ENCODE results near the gene PCDHGC5.

The PCDHGC5 gene

DNA sequence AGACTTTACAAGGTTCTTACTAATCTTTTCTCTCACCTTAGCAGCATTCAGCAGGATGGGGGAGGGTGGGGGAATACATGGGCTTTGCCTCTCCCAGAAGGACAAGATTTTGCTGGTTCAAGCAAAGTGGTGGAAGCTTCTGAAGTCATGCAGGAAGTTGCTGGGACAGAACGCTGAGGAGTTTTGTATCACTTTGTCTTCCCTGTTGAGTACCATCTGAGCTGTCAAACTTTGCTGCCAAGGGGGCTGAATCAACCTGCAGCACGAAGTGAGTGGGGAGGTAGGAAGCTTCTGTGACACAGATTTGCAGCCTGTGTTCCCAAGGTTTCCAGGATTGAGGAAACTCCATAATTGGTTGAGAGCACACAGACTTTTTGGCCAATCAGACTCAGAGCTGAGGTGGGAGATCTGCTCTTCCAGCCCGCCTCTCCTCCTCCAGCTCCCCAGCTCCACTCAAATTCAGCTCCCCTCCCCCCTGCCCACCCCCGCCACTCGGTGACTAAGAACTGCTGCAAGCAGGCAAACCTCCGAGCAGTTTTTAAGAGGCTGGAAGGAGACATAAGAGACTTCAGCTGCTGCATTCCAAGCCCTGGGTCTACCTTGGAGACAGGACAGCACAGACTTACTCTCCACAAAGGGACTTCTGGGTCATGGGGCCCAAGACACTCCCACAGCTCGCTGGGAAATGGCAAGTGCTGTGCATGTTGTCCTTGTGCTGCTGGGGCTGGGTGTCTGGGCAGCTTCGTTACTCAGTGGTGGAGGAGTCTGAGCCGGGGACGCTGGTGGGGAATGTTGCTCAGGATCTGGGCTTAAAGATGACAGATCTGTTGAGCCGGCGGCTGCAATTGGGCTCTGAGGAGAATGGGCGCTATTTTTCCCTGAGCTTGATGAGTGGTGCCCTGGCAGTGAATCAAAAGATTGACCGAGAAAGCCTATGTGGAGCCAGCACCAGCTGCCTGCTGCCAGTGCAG is at the start of gene PCDHGC5:
Gene PCDHGC5 (plus strand): TSS at position 491 of the 971 bp plus-strand sequence. CDS start 160 bp downstream, at position 651.
- peak in 1 of 2 experiments; percentile 33 for DNase-seq

- no peak for DNase-seq
Measured at GRCh38 chr5:141439411-141440141, 49.3 kb upstream of the PCDHGC5 start.

DNA sequence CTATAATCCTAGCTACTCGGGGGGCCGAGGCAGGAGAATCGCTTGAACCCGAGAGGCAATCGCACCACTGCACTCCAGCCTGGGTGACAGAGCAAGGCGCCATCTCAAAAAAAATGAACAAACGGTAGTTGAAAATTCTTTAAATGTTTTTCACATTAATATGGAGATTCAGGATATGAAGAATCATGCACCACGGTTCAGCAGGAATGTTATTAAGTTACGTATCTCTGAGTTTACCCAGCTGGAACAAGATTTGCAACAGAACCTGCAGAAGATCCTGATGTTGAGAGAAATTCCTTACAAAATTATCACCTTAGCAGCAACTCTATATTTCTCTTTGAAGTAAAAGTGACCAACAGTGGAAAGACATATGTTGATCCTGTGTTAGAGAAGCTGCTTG is 48.5 kb upstream of the PCDHGC5 start:
- DNase-seq: no peak

GRCh38 chr5:141441571-141442170 is 47.2 kb upstream of the PCDHGC5 start:
- no peak for DNase-seq

DNA sequence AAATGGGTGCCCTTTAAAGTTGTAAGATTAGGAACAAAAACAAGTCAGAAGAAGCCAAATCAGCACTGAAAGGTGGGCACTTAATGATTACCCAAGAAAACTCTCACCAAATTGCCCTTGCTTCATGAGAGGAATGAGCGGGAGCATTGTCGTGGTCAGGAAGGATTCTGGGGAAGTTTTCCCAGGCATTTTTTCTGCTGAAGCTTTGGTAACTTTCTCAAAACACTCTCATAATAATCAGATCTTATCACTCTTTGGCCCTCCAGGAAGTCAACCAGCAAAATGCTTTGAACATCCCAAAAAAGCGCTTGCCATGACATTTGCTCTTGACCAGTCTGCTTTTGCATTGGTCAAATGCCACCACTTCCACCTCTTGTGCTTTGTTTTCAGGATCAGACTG is 23.5 kb upstream of the PCDHGC5 start:
- no peak for DNase-seq

DNA sequence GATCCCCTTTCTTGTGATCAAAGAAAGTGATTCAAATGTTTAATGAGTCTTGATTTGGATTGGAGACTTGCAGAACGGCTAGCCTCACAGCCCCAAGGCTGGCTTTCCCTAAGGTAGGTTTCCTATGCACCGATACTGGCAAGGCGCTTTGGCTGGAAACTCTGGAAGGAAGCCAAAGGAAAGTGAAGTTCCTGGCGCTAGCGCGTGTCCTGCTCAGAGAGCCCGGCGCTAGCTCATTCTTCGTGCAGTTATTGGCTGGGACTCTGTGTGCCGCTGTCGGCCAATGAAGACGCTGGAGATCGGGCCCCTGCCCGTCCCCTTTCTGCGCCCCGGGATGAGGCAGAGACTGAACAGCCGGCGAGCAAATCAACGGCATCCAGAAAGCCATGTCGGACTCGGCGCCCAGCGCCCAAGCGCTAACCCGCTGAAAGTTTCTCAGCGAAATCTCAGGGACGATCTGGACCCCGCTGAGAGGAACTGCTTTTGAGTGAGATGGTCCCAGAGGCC is 13.2 kb upstream of the PCDHGC5 start, which contains the start of gene PCDHGC3:
Gene PCDHGC3 (plus strand): TSS at position 342 of the 507 bp plus-strand sequence. CDS start 151 bp downstream, at position 493.
- DNase-seq: peak; percentile 56 to 80

- peak; percentile 23 to 45 for DNase-seq
Measured at GRCh38 chr5:141476132-141476911, 12.6 kb upstream of the PCDHGC5 start.

- no peak for DNase-seq
Measured at GRCh38 chr5:141477044-141477575, 11.8 kb upstream of the PCDHGC5 start.

DNA sequence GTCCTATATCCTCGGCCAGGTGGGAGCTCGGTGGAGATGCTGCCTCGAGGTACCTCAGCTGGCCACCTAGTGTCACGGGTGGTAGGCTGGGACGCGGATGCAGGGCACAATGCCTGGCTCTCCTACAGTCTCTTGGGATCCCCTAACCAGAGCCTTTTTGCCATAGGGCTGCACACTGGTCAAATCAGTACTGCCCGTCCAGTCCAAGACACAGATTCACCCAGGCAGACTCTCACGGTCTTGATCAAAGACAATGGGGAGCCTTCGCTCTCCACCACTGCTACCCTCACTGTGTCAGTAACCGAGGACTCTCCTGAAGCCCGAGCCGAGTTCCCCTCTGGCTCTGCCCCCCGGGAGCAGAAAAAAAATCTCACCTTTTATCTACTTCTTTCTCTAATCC is 11.1 kb upstream of the PCDHGC5 start:
- no peak for DNase-seq

DNA sequence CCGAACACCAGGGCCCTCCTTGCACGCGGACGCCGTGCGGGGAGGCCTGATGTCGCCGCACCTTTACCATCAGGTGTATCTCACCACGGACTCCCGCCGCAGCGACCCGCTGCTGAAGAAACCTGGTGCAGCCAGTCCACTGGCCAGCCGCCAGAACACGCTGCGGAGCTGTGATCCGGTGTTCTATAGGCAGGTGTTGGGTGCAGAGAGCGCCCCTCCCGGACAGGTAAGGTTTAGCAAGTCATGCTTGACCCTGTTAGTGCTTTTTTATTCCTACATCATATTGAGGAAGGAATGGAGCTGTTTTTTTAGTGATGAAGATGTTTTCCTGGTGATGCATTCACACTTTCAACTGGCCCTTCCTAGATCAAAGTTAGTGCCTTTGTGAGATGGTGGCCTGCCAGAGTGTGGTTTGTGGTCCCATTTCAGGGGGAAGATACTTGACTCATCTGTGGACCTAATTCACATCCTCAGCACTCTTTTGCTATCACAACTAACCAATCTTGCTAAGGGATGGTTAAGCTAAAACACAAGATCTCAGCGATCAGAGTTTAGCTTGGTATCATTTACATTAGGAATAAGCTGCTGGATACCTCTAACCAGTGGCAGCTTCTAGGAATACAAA is 10.4 kb upstream of the PCDHGC5 start:
- no peak for DNase-seq

- no peak for DNase-seq
Measured at GRCh38 chr5:141479776-141480175, 9.1 kb upstream of the PCDHGC5 start.

DNA sequence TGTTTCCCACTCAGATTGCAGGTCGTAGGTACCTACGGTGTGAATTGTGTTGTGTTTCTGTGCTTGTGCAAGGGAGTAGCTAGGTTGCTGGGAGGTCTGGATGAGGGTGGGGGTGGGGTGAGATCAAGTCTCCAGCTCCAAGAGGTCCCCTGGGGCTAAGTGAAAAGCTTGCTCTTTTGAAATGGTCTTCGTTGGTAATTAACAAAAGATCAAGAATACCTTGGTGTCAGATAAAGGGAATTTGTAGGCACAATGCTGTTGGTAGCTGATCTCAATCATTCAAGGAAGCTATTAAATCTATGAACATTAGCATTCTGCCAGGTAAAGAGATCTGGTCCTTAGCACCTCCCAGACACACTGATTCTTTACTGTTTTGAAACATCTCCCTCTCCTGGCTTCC is 5.0 kb upstream of the PCDHGC5 start:
- no peak for DNase-seq

DNA sequence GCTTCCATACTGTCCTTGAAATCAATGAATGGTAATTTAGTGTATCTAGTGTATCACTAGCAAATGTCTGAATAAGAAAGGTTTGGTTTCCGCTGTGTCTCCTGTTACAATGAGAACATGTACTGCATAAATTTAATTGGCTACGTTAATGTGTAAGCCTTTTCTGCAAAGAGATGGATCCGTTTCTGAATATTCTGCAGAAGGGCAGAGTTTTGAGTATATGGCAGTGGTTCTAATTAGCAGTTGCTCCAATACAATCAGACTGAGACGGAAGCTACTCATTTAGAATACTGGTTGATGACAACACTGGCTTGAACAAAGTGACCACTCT is 4.6 kb upstream of the PCDHGC5 start:
- DNase-seq: no peak

- DNase-seq: peak; percentile 38 to 64
Measured at GRCh38 chr5:141484641-141485311, 4.1 kb upstream of the PCDHGC5 start, which contains the start of gene PCDHGC4. Gene PCDHGC4 (plus strand): TSS chr5:141485030. CDS start chr5:141485174, 144 bp downstream.

- peak in 1 of 2 experiments; percentile 2 for DNase-seq
Measured at GRCh38 chr5:141485321-141486055, 3.4 kb upstream of the PCDHGC5 start.

GRCh38 chr5:141486091-141486490 is 2.8 kb upstream of the PCDHGC5 start:
- no peak for DNase-seq

DNA sequence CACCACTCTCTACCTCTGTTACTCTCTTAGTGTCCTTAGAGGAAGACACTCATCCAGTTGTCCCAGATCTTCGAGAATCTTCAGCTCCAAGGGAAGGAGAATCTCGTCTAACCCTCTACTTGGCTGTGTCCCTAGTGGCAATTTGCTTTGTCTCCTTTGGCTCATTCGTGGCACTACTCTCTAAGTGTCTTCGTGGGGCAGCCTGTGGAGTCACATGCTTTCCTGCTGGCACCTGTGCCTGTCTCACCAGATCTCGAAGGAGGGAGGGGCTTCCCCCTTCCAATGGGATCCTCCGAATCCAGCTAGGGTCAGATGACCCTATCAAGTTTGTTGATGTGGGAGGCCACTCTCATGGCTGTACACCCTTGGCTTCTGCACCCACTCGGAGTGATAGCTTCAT is 1.8 kb upstream of the PCDHGC5 start:
- DNase-seq: no peak

DNA sequence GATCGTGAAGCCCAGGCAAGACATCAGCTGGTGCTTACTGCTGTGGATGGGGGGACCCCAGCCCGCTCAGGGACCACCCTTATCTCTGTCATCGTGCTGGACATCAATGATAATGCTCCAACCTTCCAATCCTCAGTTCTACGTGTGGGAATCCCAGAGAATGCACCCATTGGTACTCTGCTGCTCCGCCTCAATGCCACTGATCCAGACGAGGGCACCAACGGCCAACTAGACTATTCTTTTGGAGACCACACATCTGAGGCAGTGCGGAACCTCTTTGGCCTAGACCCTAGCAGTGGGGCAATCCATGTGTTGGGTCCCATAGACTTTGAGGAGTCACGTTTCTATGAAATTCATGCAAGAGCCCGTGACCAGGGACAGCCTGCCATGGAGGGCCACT is 960 bp downstream of the PCDHGC5 start:
- DNase-seq: no peak

- DNase-seq: no peak
Measured at GRCh38 chr5:141490271-141490670, 1.4 kb downstream of the PCDHGC5 start.

- no peak for DNase-seq
Measured at GRCh38 chr5:141490771-141491170, 1.9 kb downstream of the PCDHGC5 start.
